Right ventricle myocardium inferior (tissue), 1 donor: Measurements from ENCODE around the gene HBZ. TPM values are rescaled to one million over a fixed set of nuclear protein-coding genes. Genes with fewer than 3 reads are reported as not detected.
"Not testable (repeated sequence)": the region's sequence is repeated elsewhere in the genome, so short reads cannot be mapped to it uniquely, and the experiment has no call there.

Experiments
- ATAC-seq: fragments of 200-7000 bp; cut with Tn5 transposase; one replicate; pipeline ENCODE4 v1.9.1; 2020; ENCODE audit warnings: mild to moderate bottlenecking, moderate library complexity
- DNase-seq: peaks from one replicate; pipeline ENCODE4 v3.0.0; 2021; ENCODE audit errors: missing footprints
- intact Hi-C: fragments of 100-400 bp; cut with DNase I; formaldehyde crosslinking; loops from one replicate; pipeline ENCODE4 v1.11.0; 2022
- long read RNA-seq: library from polyadenylated mRNA; unstranded; transcript quantifications from one replicate; pipeline ENCODE4 v2.0.0, GENCODE V29; 2021
- total RNA-seq: library from RNA; stranded (reverse); fragmentation: NEBNext Ultra II Directional; extraction: Animal tissue kit (Norgen Biotek cat#: 25700); gene quantifications from one replicate; pipeline ENCODE4 v1.2.1, GENCODE V29; 2021
- donor health status: DM: no; HTN: yes; CAD: no; lungs with severe emphysema.

The HBZ gene
- total RNA-seq = not detected
- long read RNA-seq = 0 reads

GRCh38 chr16:152141-153128 is at the start of gene HBZ:
Gene HBZ (plus strand): TSS chr16:152644. CDS start chr16:152910, 266 bp downstream.
- peak; percentile 8 for ATAC-seq
- DNase-seq = no peak
- intact Hi-C loops = no loop called here

GRCh38 chr16:104355-104754 is 48.1 kb upstream of the HBZ start:
- no peak for ATAC-seq
- intact Hi-C loops = no loop called here

GRCh38 chr16:104928-105327 is 47.5 kb upstream of the HBZ start:
- DNase-seq (no peak), ATAC-seq (no peak)
- intact Hi-C loops = no loop called here

More at GRCh38 chr16:104355-104754, 48.1 kb upstream of the HBZ start:
- no peak for DNase-seq

GRCh38 chr16:105521-105920 is 46.9 kb upstream of the HBZ start:
- DNase-seq = no peak
- no peak for ATAC-seq
- intact Hi-C loops = no loop called here

- DNase-seq = no peak
- intact Hi-C loops = loop anchor here (2.0 kb wide), 2 partner anchors 74 to 256 kb away; partner anchors contain the start of gene HBQ1
- ATAC-seq = no peak
Observed at GRCh38 chr16:106623-107324, 45.7 kb upstream of the HBZ start.

GRCh38 chr16:112153-112840 is 40.1 kb upstream of the HBZ start:
- no peak for DNase-seq
- no peak for ATAC-seq

GRCh38 chr16:114327-114726 is 38.1 kb upstream of the HBZ start:
- no peak for DNase-seq
- no peak for ATAC-seq
- intact Hi-C loops = no loop called here

More at GRCh38 chr16:112153-112840, 40.1 kb upstream of the HBZ start:
- intact Hi-C loops = no loop called here

- intact Hi-C loops = no loop called here
- DNase-seq (no peak), ATAC-seq (no peak)
Observed at GRCh38 chr16:116015-116414, 36.4 kb upstream of the HBZ start.

GRCh38 chr16:117379-118365 is 34.8 kb upstream of the HBZ start:
- intact Hi-C loops = no loop called here
- DNase-seq = no peak

GRCh38 chr16:118857-119256 is 33.6 kb upstream of the HBZ start:
- intact Hi-C loops = no loop called here
- DNase-seq (no peak), ATAC-seq (no peak)

More at GRCh38 chr16:117379-118365, 34.8 kb upstream of the HBZ start:
- ATAC-seq = peak; percentile 45

GRCh38 chr16:119295-119694 is 33.1 kb upstream of the HBZ start:
- intact Hi-C loops = no loop called here
- ATAC-seq (no peak), DNase-seq (no peak)

- DNase-seq = no peak
- intact Hi-C loops = no loop called here
Observed at GRCh38 chr16:119835-120491, 32.5 kb upstream of the HBZ start.

GRCh38 chr16:120756-121155 is 31.7 kb upstream of the HBZ start:
- DNase-seq = no peak
- intact Hi-C loops = no loop called here
- ATAC-seq = no peak

More at GRCh38 chr16:119835-120491, 32.5 kb upstream of the HBZ start:
- ATAC-seq = no peak

- DNase-seq (no peak), ATAC-seq (no peak)
- intact Hi-C loops = no loop called here
Observed at GRCh38 chr16:122361-122760, 30.1 kb upstream of the HBZ start.

GRCh38 chr16:123558-124350 is 28.7 kb upstream of the HBZ start:
- intact Hi-C loops, ATAC-seq, DNase-seq: not testable (repeated sequence)

- ATAC-seq = no peak
- intact Hi-C loops = no loop called here
- no peak for DNase-seq
Observed at GRCh38 chr16:125011-125410, 27.4 kb upstream of the HBZ start.

- ATAC-seq (no peak), DNase-seq (no peak)
- intact Hi-C loops = no loop called here
Observed at GRCh38 chr16:129075-129474, 23.4 kb upstream of the HBZ start.
